Panc1 (cell line): ENCODE measurements around the gene ANG. TPM values are rescaled to one million over a fixed set of nuclear protein-coding genes. Genes with fewer than 3 reads are reported as not detected.

Experiments
- ATAC-seq: fragments of 200-7000 bp; cut with Tn5 transposase; 2 replicates; pipeline ENCODE4 v1.9.1; 2020; ENCODE audit warnings: mild to moderate bottlenecking, moderate library complexity
- BruUV-seq: library from RNA; stranded (reverse); fragments of 400-500 nt; replicated peaks from 2 replicates; lab custom pipeline; 2021; lab: Mats Ljungman, UMichigan
- CTCF ChIA-PET: fragments of 300-600 bp; sonication (Branson Sonifier 250); formaldehyde crosslinking; loops from one replicate; lab custom pipeline; 2022; ENCODE audit warnings: antibody characterized with exemption; lab: Charles Lee
- POLR2A ChIA-PET: fragments of 300-600 bp; sonication (Branson Sonifier 250); formaldehyde crosslinking; loops from one replicate; lab custom pipeline; 2022; ENCODE audit warnings: antibody characterized with exemption; lab: Charles Lee
- DNase-seq: peaks from one replicate; pipeline ENCODE4 v3.0.0-alpha.2; 2010; ENCODE audit warnings: low read depth, low spot score
- H3K27ac ChIP-seq: 2 replicates; pipeline ENCODE4 v1.5.1; 2011; ENCODE audit warnings: mild to moderate bottlenecking, low read length, inconsistent platforms
- H3K27me3 ChIP-seq: fragments of 200-500 bp; sonication (Bioruptor generic); 2 replicates; pipeline ENCODE4 v1.6.0; 2014; ENCODE audit warnings: low read length, inconsistent platforms; ENCODE audit not compliant: control insufficient read depth, insufficient read depth
- H3K36me3 ChIP-seq: fragments of 200-500 bp; sonication (Bioruptor generic); 2 replicates; pipeline ENCODE4 v1.5.1; 2014; ENCODE audit warnings: inconsistent platforms, mild to moderate bottlenecking, low read length, moderate library complexity; ENCODE audit not compliant: control insufficient read depth, insufficient read depth
- H3K4me1 ChIP-seq: 2 replicates; pipeline ENCODE4 v1.5.1; 2011; ENCODE audit warnings: inconsistent platforms, mild to moderate bottlenecking, low read length, moderate library complexity; ENCODE audit not compliant: control insufficient read depth, insufficient read depth
- H3K4me3 ChIP-seq, 2 experiments: 2 replicates each; pipeline ENCODE4 v1.5.1; 2011 to 2012; ENCODE audit warnings: low read depth in 2 of 2, low read length in 2 of 2, mild to moderate bottlenecking in 2 of 2, inconsistent platforms in 1 of 2, moderate library complexity in 1 of 2
- H3K9me3 ChIP-seq: fragments of 200-500 bp; sonication (Bioruptor generic); 2 replicates; pipeline ENCODE4 v1.5.1; 2014; ENCODE audit warnings: low read depth, mild to moderate bottlenecking, inconsistent platforms, low read length, moderate library complexity; ENCODE audit not compliant: control insufficient read depth, insufficient read depth
- CTCF ChIP-seq: fragments of 450-650 bp; IDR thresholded peaks from 2 replicates; pipeline ENCODE4 v1.5.1; 2017; ENCODE audit warnings: mild to moderate bottlenecking
- POLR2AphosphoS5 ChIP-seq: IDR thresholded peaks from 2 replicates; pipeline ENCODE4 v1.6.1; 2012; ENCODE audit warnings: mild to moderate bottlenecking, low read depth, low read length, moderate library complexity
- REST ChIP-seq, 2 experiments: IDR thresholded peaks; 2 replicates each; pipeline ENCODE4 v1.6.1; 2011 to 2012; ENCODE audit warnings: low read depth in 2 of 2, control low read depth in 1 of 2, low read length in 1 of 2, mild to moderate bottlenecking in 1 of 2, moderate library complexity in 1 of 2; ENCODE audit not compliant: insufficient read depth in 1 of 2
- SIN3A ChIP-seq: IDR thresholded peaks from 2 replicates; pipeline ENCODE4 v1.6.1; 2012; ENCODE audit warnings: low read depth, mild to moderate bottlenecking, low read length, moderate library complexity, borderline replicate concordance; ENCODE audit not compliant: insufficient read depth
- TCF7L2 ChIP-seq: IDR thresholded peaks from 2 replicates; pipeline ENCODE4 v1.6.1; 2011; ENCODE audit warnings: mild to moderate bottlenecking, low read depth, low read length, inconsistent platforms
- in situ Hi-C: cut with HindIII; loops from 2 replicates; pipeline ENCODE4 v1.10.0; 2016; ENCODE audit warnings: low sequenced_read_pairs, low pct_unique_long_range_greater_than_20kb
- intact Hi-C: fragments of 100-400 bp; cut with micrococcal nuclease; formaldehyde crosslinking; loops from one replicate; pipeline ENCODE4 v1.10.0; 2022; ENCODE audit not compliant: unreplicated experiment
- total RNA-seq: library from RNA; stranded (reverse); gene quantifications from one replicate; pipeline ENCODE4 v1.2.1, GENCODE V29; 2021; ENCODE audit not compliant: unreplicated experiment

The ANG gene
- total RNA-seq, 1 experiment from 2014 or later: 1.9 TPM

GRCh38 chr14:20730891-20731290 is 42.3 kb downstream of the ANG start:
- Histone ChIP-seq H3K36me3 (no peaks in the 10 kb centered on the region), H3K27ac (no peak overlapping the region), H3K4me3 (no peak overlapping the region), H3K9me3 (no peaks in the 10 kb centered on the region), H3K4me1 (no peaks in the 10 kb centered on the region), H3K27me3 (peaks cover 3% of the 10 kb centered on the region; the same call in 1 of the 2 replicates)
- intact Hi-C loops (no loop called here), in situ Hi-C loops (no loop called here)
- no peak for TF ChIP-seq REST (IDR thresholded peaks at IDR 0.05; ENCODE audit: insufficient read depth in 1 of 2, low read depth in 2 of 2, low read length in 1 of 2)
- TF ChIP-seq CTCF: no peak
- no peak for TF ChIP-seq POLR2AphosphoS5
- TF ChIP-seq SIN3A: no peak
- TF ChIP-seq TCF7L2: no peak
- BruUV-seq: no TSS peak
- DNase-seq: no peak
- ChIA-PET POLR2A (no interaction called here), CTCF (no interaction called here)
- ATAC-seq: no peak

- ATAC-seq (no peak), DNase-seq (no peak)
- intact Hi-C loops: no loop called here
- peaks cover 3% of the 10 kb centered on the region; the same call in 1 of the 2 replicates for H3K27me3 ChIP-seq
- H3K4me3 ChIP-seq: no peak overlapping the region
- ChIA-PET POLR2A (no interaction called here), CTCF (no interaction called here)
- H3K4me1 ChIP-seq: no peaks in the 10 kb centered on the region
- BruUV-seq: no TSS peak
- in situ Hi-C loops: no loop called here
- no peak overlapping the region for H3K27ac ChIP-seq
- H3K36me3 ChIP-seq: no peaks in the 10 kb centered on the region
- no peaks in the 10 kb centered on the region for H3K9me3 ChIP-seq
- no peak for TF ChIP-seq POLR2AphosphoS5
- no peak for TF ChIP-seq SIN3A
- TF ChIP-seq CTCF: no peak
- no peak for TF ChIP-seq TCF7L2
- TF ChIP-seq REST (IDR thresholded peaks at IDR 0.05; ENCODE audit: insufficient read depth in 1 of 2, low read depth in 2 of 2, low read length in 1 of 2): no peak
Observed at GRCh38 chr14:20732477-20732876, 43.9 kb downstream of the ANG start.
